Omental fat pad (tissue), 4 donors: ENCODE results near the gene TMC2. TPM values are rescaled to one million over a fixed set of nuclear protein-coding genes. Genes with fewer than 3 reads are reported as not detected.
A peak's percentile ranks its signal among the peaks of the same experiment; 100 is the strongest.
"Not testable (repeated sequence)": the region's sequence is repeated elsewhere in the genome, so short reads cannot be mapped to it uniquely, and the experiment has no call there.

Experiments
- ATAC-seq: fragments of 150-250 bp; one replicate; pipeline ENCODE4 v1.9.1; 2016; ENCODE audit warnings: mild to moderate bottlenecking, moderate library complexity; ENCODE audit not compliant: low FRiP score
- DNase-seq: peaks from one replicate; pipeline ENCODE4 v3.0.0-alpha.2; 2019; ENCODE audit warnings: low spot score
- total RNA-seq, 4 donors: library from RNA; depleted of rRNA; stranded (reverse); fragments of >200 nt; gene quantifications; one replicate each; pipeline ENCODE4 v1.1.0, GENCODE V29; 2016
- TF ChIP-seq, protein P1 (sequence below), 3 donors: fragments of 450-650 bp; IDR thresholded peaks; one replicate each; pipeline ENCODE4 v1.5.1; 2016 to 2017; ENCODE audit warnings: antibody characterized with exemption in 3 of 3, mild to moderate bottlenecking in 3 of 3, moderate library complexity in 2 of 3

TMC2 gene
- total RNA-seq, 4 donors from 2014 or later: 0.32 to 0.88 (median 0.53) TPM

GRCh38 chr20:2521369-2522305 is 14.7 kb upstream of the TMC2 start:
- TF ChIP-seq, protein P1, sequence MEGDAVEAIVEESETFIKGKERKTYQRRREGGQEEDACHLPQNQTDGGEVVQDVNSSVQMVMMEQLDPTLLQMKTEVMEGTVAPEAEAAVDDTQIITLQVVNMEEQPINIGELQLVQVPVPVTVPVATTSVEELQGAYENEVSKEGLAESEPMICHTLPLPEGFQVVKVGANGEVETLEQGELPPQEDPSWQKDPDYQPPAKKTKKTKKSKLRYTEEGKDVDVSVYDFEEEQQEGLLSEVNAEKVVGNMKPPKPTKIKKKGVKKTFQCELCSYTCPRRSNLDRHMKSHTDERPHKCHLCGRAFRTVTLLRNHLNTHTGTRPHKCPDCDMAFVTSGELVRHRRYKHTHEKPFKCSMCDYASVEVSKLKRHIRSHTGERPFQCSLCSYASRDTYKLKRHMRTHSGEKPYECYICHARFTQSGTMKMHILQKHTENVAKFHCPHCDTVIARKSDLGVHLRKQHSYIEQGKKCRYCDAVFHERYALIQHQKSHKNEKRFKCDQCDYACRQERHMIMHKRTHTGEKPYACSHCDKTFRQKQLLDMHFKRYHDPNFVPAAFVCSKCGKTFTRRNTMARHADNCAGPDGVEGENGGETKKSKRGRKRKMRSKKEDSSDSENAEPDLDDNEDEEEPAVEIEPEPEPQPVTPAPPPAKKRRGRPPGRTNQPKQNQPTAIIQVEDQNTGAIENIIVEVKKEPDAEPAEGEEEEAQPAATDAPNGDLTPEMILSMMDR (IDR thresholded peaks at IDR 0.05): peak in 1 of 3 donors; percentile 22
- ATAC-seq: no peak
- no peak for DNase-seq

GRCh38 chr20:2522826-2523429 is 13.4 kb upstream of the TMC2 start:
- not testable (repeated sequence) for DNase-seq, ATAC-seq

DNA sequence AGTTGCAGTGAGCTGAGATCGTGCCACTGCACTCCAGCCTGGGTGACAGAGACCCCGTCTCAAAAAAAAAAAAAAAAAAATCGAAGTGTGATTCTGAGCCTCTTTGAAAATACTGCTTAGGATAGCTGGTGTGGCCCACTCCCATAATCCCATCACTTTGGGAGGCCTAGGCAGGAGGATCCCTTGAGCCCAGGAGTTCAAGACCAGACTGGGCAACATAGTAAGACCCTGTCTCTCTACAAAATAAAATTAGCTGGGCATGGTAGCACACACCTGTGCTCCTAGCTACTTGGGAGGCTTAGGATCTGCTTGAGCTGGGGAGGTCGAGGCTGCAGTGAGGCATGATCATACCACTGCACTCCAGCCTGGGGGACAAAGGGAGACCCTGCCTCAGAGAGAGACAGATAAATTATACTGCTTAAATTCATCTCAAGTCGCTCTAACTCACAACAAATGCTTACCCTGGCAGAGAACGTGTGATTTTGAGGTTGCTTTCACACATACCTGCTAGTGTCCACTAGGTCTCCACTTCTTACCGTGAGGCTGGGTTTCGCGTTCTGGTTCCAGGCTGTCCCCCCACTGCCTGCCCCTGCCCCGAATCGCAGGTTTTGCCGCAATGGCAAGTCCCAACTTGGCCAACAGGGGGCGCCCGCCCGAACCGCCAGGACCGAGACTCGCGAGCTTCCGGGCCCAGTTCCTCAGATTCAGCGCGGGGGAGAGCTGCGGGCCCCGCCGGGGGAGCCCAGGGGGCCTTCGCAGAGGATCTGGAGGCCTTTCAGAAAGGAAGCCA is 12.3 kb upstream of the TMC2 start:
- DNase-seq: peak; percentile 82
- ATAC-seq: peak; percentile 78
- TF ChIP-seq, protein P1 (IDR thresholded peaks at IDR 0.05): peak in 1 of 3 donors; percentile 97

DNA sequence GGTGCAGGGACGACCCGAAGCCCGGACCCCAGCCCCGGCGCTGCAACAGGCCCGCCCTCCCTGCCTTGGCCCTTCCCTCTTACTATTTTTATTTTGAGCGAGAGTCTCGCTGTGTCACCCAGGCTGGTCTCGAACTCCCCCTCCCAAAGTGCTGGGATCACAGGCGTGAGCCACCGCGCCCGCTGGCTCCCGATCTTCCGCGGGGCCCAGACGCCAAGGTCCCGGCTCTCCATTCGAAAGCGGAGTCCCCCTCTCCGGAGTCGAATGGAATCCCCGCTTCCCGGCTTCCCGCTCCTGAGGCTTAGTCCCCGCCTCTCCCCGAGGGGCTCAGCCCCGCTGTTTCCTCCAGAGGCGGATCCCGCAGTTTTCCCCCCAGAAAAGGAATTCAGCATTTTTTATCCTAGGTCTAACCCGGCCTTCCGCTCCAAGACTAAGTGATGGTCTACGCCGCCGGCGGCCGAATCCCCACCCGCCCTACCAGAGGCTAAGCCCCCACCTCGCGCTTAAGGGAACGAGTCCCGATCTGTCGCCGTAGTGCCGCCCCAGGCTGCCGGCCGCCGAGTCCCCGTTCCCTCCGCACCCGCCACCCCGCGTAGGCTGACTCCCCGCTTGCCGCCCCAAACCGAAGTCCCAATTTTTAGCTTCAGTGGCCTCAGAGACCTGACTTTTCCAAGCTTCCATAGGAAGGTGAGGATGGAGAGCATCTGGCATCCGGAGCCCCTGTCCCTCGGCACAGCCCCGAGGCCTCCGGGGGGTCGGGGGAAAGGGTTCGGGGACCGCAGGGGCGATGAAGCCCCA is 11.5 kb upstream of the TMC2 start:
- ATAC-seq: peak; percentile 61
- TF ChIP-seq, protein P1 (IDR thresholded peaks at IDR 0.05): no peak
- DNase-seq: no peak

- not testable (repeated sequence) for ATAC-seq, DNase-seq
These were observed 10.2 kb upstream of the TMC2 start for GRCh38 chr20:2526218-2526583.

DNA sequence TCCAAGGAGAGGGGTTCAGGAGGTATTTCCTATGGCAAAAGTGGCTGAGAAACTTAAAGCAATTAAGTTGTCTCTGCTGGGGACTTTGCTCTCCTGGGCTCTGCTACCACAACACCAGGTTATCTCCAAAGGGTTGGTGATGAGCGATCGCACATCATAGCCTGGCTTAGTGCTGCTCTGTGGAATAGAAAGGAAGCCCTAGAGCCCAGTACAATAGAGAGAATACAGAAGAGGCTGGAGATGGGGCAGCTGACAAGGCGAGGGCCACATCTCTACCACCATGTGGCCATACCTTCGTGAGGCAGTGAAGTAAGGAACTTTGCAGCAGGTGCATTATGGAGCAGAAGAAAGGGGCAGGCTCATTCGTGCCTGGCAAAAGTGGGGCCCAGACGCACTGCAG is 8.6 kb upstream of the TMC2 start:
- ATAC-seq: no peak
- no peak for DNase-seq
- TF ChIP-seq, protein P1 (IDR thresholded peaks at IDR 0.05): no peak

GRCh38 chr20:2528671-2529271 is 7.6 kb upstream of the TMC2 start:
- ATAC-seq (no peak), DNase-seq (no peak)

More at GRCh38 chr20:2528671-2529271, 7.6 kb upstream of the TMC2 start:
- TF ChIP-seq, protein P1 (IDR thresholded peaks at IDR 0.05): no peak
